HG02571 (cell line): ENCODE measurements around the gene WDR70.

ENCODE experiments used
- ATAC-seq: cut with Tn5 transposase; IDR thresholded peaks from one replicate; pipeline ENCODE4 v1.9.1; 2021; ENCODE audit warnings: mild to moderate bottlenecking, moderate library complexity; ENCODE audit not compliant: unreplicated experiment

The WDR70 gene

GRCh38 chr5:37716405-37716804, 337.3 kb downstream of the WDR70 start:
- ATAC-seq: no peak

GRCh38 chr5:37717276-37717612, 338.1 kb downstream of the WDR70 start:
- no peak for ATAC-seq

GRCh38 chr5:37717613-37718431, 338.7 kb downstream of the WDR70 start:
- ATAC-seq: no peak

- ATAC-seq: no peak
These were observed 341.4 kb downstream of the WDR70 start for GRCh38 chr5:37720550-37720952.

GRCh38 chr5:37721447-37721871, 342.3 kb downstream of the WDR70 start:
- ATAC-seq: peak; percentile 66

GRCh38 chr5:37722236-37723161, 343.4 kb downstream of the WDR70 start:
- ATAC-seq: peak; percentile 68

GRCh38 chr5:37723162-37723961, 344.2 kb downstream of the WDR70 start:
- no peak for ATAC-seq

- ATAC-seq: no peak
These were observed 345.4 kb downstream of the WDR70 start for GRCh38 chr5:37724395-37725125.

GRCh38 chr5:37725185-37725584, 346.1 kb downstream of the WDR70 start:
- no peak for ATAC-seq

GRCh38 chr5:37727238-37727637, 348.1 kb downstream of the WDR70 start:
- no peak for ATAC-seq

- ATAC-seq: no peak
These were observed 351.9 kb downstream of the WDR70 start for GRCh38 chr5:37730896-37731455.

- no peak for ATAC-seq
These were observed 355.0 kb downstream of the WDR70 start for GRCh38 chr5:37734114-37734513.

- ATAC-seq: no peak
These were observed 356.7 kb downstream of the WDR70 start for GRCh38 chr5:37735649-37736347.

- ATAC-seq: no peak
These were observed 357.3 kb downstream of the WDR70 start for GRCh38 chr5:37736397-37736796.

- ATAC-seq: no peak
These were observed 358.4 kb downstream of the WDR70 start for GRCh38 chr5:37737326-37738056.

- ATAC-seq: peak; percentile 77
These were observed 359.1 kb downstream of the WDR70 start for GRCh38 chr5:37738057-37738691.

- ATAC-seq: no peak
These were observed 359.9 kb downstream of the WDR70 start for GRCh38 chr5:37738865-37739488.

GRCh38 chr5:37739817-37740261, 360.7 kb downstream of the WDR70 start:
- no peak for ATAC-seq
